Activated CD8-positive, alpha-beta memory T cell treated with anti-CD3 and anti-CD28 coated beads, Interleukin-2, amount 50 U/mL, for 1 hour (primary cell): ENCODE results near the gene GALK2.

ENCODE experiments used
- DNase-seq: peaks from one replicate; pipeline ENCODE4 v3.0.0-alpha.2; 2020; ENCODE audit errors: extremely low read depth

GALK2 gene

DNA sequence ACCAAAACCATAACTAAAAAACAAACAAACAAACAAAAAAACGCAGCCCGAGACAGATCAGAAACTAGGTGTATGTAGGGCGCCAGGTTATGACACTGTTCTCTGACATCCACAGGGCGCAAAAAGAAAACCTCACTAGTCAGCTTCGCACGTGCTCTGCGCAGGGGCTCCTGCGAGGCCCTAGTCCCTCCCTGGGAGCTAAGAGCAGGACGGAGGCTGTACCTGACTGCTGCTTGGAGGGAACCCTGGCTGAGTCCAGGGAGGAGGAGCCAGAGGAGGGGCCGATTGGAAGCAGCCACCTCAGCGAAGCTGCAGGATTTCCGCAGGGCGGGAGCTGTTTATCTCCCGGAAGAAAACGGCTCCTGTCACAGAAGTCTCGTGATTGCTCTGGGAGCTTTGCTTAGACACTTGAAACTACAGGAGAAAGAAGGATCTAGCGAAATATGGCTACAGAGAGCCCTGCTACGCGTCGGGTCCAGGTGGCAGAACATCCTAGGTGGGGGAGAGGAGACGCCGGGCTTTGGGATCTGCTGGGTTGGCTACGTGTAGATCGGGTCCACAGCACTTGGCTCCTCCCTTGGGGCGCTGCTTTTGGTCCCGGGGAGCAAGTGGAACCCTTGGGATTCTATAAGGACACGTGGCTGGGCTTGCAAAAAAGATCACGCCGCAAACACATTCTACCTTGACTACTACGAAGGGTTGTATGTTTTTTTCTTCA, at the start of gene GALK2:
Gene GALK2, plus strand, starts transcription at position 368 of the 718 bp plus-strand sequence. Its CDS starts 76 bp downstream, at position 444.
- DNase-seq, result peak; percentile 43

DNA sequence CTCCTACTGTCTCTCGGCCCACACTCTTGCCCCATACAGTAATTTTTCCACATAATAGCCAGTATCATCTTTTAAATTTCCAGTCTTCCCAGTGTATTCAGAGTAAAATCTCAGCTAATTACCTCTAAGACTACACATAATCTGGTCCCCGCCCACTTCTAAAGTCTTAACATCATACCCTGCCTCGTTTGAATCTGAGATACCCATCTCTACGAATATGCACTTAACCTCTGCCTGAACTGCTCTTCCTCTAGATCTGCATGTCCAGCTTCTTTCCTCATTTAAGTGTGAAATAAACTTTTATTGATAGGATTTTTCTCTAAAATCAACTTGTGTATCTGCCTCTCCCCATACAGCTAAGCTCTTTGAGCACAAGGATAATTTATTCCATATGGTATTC, 49.2 kb upstream of the GALK2 start:
- no peak for DNase-seq

DNA sequence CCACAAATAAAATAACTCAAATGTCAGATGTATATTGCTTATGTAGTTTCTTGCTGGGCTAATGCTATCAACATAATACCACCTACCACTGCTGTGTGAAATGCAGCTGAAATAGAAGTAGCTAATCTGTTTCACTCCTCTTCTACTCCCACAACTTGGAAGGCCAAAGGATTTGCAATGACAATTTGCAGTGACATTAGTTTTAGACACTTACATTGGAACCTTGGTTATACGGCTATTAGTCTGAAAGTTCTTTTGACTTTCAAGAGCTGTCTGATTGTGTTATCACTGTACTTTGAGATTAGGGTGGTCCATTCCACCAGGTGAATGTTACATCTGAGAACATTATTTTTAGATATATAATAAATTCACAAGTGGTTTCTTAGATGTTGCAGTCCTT, 48.1 kb upstream of the GALK2 start:
- DNase-seq, result no peak

DNA sequence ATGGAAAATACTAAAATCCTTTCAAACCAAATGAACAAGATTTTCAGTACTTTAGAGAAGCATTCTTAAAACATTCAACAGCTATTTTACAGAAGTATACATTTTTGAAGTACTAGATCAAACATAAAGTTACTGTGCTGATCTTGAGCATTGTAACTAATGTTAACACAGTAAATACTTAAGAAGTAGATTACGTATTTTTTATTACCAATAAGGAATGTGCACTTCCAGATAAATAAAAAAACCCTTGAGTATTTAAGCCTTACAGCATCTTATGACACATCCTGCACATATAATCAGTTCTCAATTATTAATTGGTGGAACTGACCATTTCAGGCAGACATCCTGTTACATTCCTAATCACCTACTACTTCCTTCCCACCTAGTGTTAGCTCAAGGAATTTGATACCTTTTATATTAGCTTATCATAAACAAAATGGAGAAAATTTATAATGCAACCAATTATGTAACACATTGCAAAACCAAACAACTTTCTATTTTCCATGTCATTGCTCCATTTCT, 47.4 kb upstream of the GALK2 start:
- DNase-seq, result no peak

DNA sequence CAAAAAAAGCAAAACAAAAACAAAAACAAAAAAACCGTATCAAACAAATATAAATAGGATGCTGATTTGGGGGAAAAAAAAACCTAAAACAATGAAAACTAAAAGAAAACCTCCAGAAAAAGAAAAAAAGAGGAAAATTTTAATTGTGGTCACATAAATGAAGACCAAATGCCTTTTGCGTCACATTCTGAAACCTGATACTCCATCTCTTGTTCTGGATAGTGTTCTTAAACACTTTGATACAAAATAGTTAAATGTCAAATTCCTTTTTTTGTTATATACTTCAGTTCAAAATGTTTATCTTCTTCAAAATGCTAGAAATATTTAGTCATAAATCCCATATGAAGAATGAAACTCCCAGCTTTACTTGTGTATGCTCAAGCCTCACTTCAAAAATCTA, 45.7 kb upstream of the GALK2 start:
- DNase-seq, result no peak

DNA sequence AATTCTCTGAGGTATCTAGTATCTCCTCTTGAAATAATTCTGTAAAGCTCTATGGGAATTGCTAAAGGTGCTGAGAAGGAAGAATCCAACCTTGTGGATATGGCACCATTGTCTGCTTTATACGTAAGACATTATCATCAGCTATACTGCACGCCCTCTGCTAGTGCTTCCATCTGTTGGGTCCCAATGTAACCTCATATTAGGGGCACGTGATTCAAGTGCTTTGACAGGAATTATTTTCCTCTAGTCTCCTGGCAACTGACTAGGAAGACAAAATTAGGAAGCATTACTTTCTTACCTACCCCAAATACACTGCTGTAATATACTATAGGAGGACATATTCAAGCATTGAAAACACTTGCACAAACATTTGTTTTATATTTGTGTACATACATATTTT, 38.6 kb upstream of the GALK2 start:
- DNase-seq, result no peak

DNA sequence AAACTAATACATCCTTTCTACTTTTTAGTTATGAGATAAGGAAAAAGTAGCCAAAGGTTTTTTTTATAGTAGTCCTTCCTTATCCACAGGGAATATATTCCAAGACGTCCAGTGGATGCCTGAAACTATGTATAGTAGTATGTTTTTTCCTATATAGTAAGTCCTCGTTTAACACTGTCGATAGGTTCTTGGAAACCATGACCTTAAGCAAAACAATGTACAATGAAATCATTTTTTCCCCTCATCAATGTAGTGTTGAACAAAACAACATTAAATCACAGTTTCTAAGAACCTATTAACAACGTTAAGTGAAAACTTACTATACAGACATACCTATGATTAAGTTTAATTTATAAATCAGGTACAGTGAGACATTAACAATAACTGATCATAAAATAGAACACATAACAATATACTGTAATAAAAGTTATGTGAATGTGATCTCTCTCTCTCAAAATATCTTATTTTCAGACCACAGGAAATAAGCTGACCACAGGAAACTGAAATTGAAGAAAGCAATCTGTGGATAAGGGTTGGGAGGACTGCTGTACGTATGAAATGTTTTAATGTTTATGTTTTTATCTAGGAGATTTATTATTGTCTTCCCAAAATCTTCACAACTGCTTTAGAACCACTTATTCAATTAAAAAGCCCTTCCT, 35.2 kb upstream of the GALK2 start:
- DNase-seq, result no peak

DNA sequence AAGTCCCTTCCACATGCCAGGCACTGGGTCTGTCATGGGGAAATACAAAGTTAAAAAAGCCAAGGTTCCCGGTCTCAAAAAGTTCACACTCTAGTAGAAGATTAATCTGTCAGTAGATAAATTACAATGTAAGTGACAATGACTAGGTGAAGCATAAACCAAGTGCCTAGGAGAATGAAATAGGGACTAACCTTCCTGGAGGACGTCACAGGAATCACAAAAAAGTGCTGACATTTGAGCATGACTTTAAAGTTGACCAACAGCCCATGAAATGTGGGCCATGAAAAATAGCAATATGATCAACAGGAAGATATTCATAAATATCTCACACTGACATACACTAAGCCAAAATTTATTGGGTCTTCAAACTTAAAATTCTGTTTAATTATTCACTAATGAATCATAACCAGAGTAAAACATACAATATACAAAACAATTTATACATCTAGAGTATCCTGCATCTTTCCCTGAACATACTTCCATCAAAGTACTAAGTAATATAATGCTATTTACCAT, 34.6 kb upstream of the GALK2 start:
- no peak for DNase-seq

DNA sequence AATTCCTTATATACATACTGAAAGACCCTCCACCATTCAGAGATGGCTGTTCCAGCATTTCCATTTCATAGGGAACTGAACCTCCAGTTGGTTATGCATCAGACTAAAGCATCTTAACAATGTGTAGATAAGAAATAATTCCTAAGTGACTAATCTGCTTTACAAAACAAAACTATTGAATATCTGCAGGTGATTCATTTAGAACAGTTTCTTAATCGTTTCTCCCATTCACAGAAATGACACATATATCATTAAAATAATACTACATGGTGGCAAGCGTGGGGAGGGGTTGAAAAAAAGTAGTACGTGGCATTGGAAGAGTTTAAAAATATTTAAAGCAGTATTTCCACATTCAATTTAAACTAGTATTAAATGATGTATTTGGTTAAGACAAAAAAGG, 34.1 kb upstream of the GALK2 start:
- DNase-seq, result no peak

DNA sequence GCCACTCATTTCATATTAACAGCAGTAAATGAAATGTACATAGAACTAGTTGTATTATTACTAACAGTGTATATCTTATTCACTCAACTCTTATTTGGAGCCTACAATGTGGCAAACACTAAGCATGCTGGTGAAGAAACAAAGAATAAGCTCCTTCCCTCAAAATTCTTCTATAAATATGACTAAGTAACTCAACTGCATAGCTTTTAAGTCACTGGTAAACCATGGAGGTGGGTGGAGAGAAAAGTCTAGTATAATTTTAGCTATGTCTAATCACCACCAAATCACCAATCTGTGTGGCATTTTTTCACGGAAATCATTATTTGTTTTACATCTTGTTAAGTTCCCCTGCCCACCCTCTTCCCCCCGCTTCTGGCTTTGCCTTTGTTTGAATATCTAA, 32.2 kb upstream of the GALK2 start:
- no peak for DNase-seq

DNA sequence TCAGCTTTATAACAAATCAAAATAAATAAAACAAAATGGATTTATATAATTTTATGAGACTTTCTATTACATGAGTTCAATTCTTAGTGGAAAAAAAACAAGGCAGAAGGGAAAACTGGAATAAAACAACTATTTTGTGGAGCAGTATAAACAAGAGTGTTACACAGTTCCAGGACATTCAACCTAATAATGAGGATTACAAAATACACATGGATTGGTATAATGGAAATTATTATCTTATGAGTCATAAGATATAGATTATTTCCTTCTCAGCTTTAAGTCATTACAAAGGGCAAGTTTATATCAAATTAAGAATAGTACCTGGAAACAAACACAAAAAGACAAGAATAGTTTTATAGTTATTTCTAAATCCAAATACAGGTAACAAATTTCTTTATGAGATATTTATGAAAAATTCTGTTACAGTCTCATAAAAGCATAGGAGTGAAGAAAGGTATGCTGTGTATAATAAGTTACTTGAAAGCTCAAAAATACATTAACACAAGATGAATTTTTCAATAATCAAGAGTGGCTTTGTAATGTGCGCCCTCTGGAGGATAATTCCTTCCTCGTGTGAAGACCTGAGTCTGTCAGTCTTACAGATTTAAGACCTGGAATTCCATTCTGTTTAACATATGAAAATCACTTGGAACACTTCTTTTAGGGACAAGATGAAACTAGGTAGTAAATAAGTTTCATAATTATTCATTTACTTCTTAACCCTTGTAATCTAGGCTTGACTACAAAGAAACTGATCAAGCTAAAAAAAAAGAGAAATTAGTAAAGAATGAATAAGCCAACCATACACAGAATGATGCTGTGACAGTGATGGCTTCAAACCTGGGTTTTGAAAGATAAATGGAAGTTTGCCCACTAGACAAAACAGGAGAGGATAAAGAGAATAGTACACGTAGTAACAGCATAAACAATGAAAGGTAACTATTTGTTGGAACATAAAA, 24.1 kb upstream of the GALK2 start:
- DNase-seq, result no peak

DNA sequence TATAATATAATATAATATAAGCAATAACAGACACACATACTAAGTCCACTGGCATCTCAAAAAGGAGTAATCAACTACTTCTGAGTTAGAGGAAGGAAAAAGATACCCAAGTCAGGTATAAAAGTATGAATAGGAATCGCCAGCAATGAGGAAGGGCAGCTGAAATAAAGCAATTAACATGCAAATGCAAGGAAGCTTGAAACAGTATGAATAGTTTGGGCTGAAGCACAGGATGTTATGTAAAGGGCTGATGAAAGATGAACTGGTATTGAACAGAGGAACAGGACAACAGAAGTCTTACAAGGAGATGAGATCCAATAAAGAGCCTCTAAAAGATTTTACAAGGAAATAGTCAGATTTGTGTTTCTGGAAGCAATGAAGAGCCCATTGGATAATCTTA, 21.7 kb upstream of the GALK2 start:
- no peak for DNase-seq

DNA sequence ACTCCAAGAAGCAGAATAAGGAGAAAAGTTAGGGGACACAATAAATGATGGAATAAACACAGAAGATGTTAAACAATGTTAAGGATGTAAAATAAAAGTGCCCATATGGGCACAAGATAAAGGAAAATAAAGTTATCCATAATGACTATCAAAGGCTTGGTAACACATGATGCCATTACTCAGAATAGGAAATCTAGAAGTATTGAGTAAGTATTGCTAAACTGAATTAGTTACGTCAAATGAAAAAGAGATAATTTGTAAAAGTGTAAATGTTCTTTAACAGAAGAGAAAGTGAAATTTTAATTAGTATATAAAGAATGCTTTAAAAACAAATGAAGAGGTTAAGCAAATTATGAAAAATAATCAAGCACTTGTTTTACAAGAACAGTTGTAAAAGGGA, 21.3 kb upstream of the GALK2 start:
- DNase-seq, result no peak

DNA sequence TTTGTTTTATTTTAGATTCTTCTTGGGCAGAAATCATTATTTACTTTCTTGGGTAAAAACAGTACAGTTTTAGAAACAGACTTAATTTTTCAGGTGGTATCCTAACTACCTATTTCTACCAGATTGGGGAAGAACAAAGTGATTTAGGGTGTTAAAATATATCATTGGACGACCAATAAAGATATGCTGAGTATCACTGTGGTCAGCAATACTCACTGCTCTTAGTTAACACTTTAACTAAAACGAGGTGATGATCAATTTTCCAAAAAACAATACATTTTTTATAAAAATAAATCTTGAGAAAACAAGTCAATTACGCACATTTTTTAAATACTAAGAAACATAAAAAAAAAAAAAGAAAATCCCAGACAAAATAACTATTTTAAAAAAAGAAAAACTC, 18.2 kb upstream of the GALK2 start:
- no peak for DNase-seq

DNA sequence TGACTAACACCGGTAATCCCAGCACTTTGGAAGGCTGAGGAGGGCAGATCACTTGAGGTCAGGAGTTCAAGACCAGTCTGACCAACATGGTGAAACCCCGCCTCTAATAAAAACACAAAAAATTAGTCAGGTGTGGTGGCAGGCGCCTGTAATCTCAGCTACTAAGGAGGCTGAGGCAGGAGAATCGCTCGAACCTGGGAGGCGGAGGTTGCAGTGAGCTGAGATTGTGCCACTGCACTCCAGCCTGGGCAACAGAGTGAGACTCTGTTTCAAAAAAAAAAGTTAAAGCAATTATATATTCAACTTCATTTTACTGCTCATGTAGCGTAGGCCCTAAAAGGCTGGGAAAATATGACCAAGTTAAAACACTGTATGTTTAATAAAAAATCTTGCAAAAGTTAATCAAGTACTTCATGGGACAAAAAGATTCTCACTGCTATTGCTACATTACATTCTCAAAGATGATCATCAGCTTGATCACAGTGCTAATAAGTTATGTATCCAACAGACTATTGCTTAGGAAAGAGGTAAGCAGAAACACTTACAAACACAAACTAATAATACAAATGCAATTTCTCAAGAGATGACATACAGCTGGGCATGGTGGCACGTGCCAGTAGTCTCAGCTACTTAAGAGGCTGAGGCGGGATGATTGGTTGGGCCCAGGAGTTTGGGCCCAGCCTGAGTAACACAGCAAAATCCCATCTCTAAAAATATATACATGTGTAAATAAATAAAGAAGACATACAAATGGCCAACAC, 17.3 kb upstream of the GALK2 start:
- no peak for DNase-seq

DNA sequence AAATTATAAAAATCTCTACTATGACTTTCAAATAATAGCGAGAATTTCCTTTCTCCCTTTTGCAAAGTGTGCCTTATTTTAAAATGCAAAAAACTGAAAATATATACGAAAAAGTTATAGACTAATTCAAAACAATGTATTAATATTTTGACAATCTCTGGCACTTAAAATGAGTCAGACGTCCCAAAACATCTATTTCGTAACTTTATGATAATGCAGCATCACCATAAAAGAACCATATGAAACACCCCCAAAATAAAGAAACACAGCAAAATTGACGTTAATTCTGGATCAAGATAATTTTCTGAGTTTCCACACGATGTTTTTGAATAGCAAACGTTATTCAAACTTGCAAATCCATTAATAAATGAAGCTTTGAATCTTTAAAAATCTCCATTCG, 15.7 kb upstream of the GALK2 start:
- DNase-seq, result no peak

DNA sequence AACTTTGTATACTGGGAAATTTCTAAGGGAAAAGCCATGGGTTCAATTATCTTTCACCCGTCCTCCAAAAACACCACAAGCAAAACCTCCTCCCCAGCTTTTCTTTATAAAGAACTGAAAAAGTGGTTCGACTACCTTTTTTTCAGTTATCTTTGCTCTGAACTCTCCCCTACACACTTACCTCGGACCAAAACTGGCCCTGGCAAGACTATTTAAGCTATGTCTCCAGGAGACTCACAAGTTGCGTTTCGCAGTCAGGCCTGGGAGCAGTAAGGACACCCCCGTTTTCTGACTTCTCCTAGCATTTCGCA, 15.3 kb upstream of the GALK2 start:
- no peak for DNase-seq

DNA sequence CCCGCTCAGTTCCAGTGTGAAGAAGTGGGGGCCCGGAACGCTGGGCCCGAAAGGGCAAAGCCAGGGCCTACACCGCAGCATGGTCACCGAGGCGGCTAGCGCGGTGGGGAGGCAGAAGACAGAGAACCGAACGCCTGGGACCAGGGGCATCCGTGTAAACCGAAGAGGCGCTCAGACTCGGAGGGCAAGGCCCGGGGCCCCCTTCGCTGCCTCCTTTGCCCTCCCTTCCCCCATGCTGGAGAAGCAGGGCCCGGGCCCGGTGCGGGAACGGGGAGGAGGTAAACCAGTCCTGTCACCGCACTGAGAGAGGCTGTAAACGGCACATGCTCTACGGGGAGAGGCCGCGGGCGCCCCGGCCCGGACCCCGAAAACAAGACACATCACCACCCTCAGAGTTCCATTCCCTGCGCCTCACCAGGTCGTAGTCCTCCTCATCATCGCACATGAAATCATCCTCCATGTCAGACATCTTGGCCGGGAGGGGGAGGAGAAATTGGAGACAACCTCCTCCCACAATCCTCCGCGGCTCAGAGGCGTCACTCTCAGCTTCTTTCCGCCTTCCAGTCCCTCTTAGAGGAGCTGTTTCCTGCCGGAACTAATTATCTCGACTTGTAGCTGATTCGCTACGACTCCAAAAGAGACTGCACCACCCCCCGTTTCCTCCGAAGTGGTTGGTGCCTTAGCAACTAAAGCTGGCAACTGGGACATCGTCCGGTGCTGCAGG, 14.8 kb upstream of the GALK2 start, which contains the start of gene COPS2:
Gene COPS2, minus strand, starts transcription at position 490 of the 724 bp plus-strand sequence. Its CDS starts 21 bp downstream, at position 469.
- peak; percentile 86 for DNase-seq

DNA sequence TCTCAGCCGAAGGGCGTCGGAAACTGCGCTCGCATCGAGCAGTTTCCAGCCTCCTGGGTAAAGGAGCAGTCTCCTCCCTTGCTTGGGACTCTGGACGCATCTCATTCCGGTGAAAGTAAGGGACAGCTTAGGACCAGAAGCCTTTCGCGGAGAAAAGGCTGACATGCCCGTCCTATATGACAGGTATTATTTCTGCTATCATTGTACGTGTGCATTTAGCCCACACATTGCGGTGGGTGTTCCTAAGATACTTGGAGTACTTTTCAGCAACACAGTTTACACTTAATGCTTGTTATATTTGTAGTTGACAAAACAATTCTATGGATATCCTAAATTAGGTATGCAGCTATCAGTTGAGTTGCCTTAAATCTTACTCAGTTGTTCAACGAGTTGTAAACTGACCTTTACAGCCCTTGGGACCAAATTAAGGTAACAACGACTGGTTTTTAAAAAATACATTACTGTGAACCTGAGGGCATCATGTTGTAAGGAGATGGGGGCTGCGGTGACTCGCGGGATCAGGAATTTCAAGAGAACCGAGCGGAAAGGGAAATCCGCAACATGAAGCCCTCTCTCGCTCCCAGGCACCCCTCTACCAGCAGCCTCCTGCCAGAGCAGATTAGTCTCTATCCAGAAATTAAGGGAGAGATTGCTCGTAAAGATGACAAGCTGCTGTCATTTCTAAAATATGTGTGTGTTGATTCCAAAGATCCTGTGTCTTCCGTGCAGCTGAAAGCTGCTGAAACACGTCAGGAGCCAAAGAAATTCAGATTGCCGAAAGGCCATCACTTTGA, 14.0 kb upstream of the GALK2 start:
- DNase-seq, result no peak

DNA sequence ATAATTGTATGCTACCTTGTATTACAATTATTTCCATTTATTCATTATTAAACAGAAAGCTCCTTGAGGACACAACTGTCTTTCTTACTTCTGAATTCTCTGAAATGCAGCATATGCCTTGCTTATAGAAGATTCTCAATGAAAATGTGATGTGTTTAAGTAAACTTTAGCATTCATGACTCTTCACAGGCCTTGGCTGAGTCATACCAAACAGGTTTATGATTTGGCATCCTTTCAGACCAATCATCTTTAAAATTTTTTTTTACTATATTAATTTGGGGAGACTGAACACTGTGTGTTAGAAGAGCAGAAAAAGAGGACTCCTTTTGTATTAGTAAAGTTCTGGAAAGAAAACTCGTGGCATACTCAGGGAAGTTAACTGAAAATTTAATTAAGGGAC, 6.4 kb upstream of the GALK2 start:
- no peak for DNase-seq
